BE2C (cell line): ENCODE measurements around the gene TBC1D5.
A peak's percentile ranks its signal among the peaks of the same experiment; 100 is the strongest.
"Not testable (repeated sequence)": the region's sequence is repeated elsewhere in the genome, so short reads cannot be mapped to it uniquely, and the experiment has no call there.

Source experiments
- DNase-seq: peaks from one replicate; pipeline ENCODE4 v3.0.0-alpha.2; 2020
- H3K27me3 ChIP-seq: fragments of 250-450 bp; sonication (Bioruptor Pico); 2 replicates; pipeline ENCODE4 v1.5.1; 2020; ENCODE audit warnings: mild to moderate bottlenecking
- H3K36me3 ChIP-seq: fragments of 250-450 bp; sonication (Bioruptor Pico); 2 replicates; pipeline ENCODE4 v1.5.1; 2020; ENCODE audit warnings: mild to moderate bottlenecking
- H3K4me1 ChIP-seq: fragments of 250-450 bp; sonication (Bioruptor Pico); 2 replicates; pipeline ENCODE4 v1.5.1; 2020
- H3K4me3 ChIP-seq: 2 replicates; pipeline ENCODE4 v1.5.1; 2011; ENCODE audit warnings: low read depth, low read length
- H3K9me3 ChIP-seq: fragments of 250-450 bp; sonication (Bioruptor Pico); 2 replicates; pipeline ENCODE4 v1.5.1; 2020
- TF ChIP-seq, protein P1 (sequence below): IDR thresholded peaks from 2 replicates; pipeline ENCODE4 v1.5.1; 2012; ENCODE audit warnings: mild to moderate bottlenecking, low read depth, low read length

The TBC1D5 gene

DNA sequence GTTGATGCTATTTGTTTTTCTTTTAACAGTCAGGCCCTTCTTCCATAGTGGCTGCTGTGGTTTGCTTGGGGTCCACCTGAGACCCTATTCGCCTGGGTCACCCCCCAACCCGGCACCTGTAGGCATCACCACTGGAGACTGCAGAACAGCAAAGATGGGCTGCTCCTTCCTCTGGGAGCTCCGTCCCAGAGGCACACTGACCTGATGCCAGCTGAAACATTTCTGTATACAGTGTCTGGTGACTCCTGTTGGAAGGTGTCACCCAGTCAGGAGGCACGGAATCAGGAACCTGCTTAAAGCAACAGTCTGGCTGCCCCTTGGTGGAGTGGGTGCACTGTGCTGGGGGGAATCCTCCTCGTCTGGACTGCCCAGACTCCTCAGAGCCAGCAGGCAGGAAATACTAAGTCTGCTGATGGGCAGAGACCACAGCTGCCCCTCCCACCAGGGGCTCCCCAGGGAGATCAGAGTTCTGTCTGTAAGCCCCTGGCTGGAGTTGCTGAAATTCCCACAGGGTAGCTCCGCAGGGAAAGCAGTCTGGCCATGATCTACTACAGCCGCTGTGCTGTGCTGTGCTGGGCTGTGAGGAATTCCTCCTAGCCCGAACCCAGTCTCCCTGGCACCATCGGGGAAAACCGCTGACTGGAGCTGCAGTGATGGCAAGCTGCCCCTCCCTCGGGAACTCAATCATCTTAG is 248.2 kb downstream of the TBC1D5 start:
- peak; percentile 91 for DNase-seq
- TF ChIP-seq, protein P1, sequence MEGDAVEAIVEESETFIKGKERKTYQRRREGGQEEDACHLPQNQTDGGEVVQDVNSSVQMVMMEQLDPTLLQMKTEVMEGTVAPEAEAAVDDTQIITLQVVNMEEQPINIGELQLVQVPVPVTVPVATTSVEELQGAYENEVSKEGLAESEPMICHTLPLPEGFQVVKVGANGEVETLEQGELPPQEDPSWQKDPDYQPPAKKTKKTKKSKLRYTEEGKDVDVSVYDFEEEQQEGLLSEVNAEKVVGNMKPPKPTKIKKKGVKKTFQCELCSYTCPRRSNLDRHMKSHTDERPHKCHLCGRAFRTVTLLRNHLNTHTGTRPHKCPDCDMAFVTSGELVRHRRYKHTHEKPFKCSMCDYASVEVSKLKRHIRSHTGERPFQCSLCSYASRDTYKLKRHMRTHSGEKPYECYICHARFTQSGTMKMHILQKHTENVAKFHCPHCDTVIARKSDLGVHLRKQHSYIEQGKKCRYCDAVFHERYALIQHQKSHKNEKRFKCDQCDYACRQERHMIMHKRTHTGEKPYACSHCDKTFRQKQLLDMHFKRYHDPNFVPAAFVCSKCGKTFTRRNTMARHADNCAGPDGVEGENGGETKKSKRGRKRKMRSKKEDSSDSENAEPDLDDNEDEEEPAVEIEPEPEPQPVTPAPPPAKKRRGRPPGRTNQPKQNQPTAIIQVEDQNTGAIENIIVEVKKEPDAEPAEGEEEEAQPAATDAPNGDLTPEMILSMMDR: no peak

DNA sequence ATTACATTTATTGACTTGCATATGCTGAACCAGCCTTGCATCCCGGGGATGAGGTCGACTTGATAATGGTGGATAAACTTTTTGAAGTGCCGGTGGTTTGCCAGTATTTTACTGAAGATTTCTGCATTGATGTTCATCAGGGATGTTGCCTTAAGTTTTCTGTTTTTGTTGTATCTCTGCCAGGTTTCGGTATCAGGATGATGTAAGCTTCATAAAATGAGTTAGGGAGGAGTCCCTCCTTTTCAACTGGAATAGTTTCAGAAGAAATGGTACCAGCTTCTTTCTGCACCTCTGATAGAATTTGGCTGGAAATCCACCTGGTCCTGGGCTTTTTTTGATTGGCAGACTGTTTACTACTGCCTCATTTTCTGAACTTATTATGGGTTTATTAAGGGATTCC is 250.8 kb downstream of the TBC1D5 start:
- Histone ChIP-seq H3K4me3 (no peak overlapping the region), H3K4me1 (peaks cover 4% of the 10 kb centered on the region), H3K27me3 (no peaks in the 10 kb centered on the region), H3K36me3 (no peaks in the 10 kb centered on the region), H3K9me3 (no peaks in the 10 kb centered on the region)
- TF ChIP-seq, protein P1: no peak
- DNase-seq: no peak

More for the DNA sequence above, 248.2 kb downstream of the TBC1D5 start:
- H3K27me3 ChIP-seq: no peaks in the 10 kb centered on the region
- peak overlapping the region; percentile 67 for H3K4me3 ChIP-seq
- H3K9me3 ChIP-seq: no peaks in the 10 kb centered on the region
- peaks cover 4% of the 10 kb centered on the region for H3K4me1 ChIP-seq
- no peaks in the 10 kb centered on the region for H3K36me3 ChIP-seq

GRCh38 chr3:17491190-17491589 is 251.2 kb downstream of the TBC1D5 start:
- DNase-seq, H3K4me1 ChIP-seq, H3K36me3 ChIP-seq, H3K4me3 ChIP-seq, H3K27me3 ChIP-seq, H3K9me3 ChIP-seq: not testable (repeated sequence)

GRCh38 chr3:17489139-17489538 is 253.3 kb downstream of the TBC1D5 start:
- H3K4me1 ChIP-seq: peaks cover 2% of the 10 kb centered on the region
- no peak for DNase-seq
- no peaks in the 10 kb centered on the region for H3K36me3 ChIP-seq
- H3K27me3 ChIP-seq: no peaks in the 10 kb centered on the region
- no peak overlapping the region for H3K4me3 ChIP-seq
- TF ChIP-seq, protein P1: no peak
- no peaks in the 10 kb centered on the region for H3K9me3 ChIP-seq

GRCh38 chr3:17481116-17481515 is 261.3 kb downstream of the TBC1D5 start:
- TF ChIP-seq, protein P1: no peak
- Histone ChIP-seq H3K27me3 (no peaks in the 10 kb centered on the region), H3K9me3 (no peaks in the 10 kb centered on the region), H3K36me3 (no peaks in the 10 kb centered on the region), H3K4me1 (no peaks in the 10 kb centered on the region), H3K4me3 (no peak overlapping the region)
- no peak for DNase-seq

DNA sequence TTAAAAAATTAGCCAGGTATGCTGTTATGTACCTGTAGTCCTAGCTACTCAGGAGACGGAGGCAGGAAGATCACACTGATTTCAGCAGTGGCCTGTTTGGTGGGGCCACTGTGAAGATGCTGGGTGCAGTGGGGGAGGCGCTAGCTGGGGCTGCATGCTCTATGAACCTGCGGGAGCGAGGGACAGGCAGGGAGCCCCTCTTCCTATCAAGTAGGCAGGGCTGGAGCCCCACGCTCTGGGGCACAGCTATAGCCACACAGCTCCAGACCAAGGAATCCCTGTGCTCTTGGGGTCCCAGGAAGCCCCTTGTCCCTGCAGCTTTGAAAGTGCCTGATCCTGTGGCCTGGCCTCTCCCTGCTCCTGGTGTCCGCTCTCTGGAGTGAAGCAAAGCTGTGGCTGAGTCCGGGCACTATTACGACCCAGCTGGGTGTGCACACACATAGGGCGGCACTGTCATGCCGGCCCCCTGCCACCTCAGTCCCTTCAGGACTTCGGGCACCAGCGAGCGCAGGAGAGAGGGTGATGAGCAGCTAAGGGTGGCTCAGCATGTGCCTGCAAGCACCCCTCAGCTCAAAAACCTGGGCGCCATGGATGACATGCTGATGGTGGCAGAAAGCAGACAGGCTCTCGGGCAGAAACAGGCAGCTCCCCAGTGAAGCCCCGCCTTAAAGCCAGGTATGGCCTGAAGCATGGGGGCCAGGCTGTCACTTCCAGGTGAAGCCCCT is 262.6 kb downstream of the TBC1D5 start:
- DNase-seq: no peak
- TF ChIP-seq, protein P1: no peak
- no peaks in the 10 kb centered on the region for H3K36me3 ChIP-seq

More for the DNA sequence above, 262.6 kb downstream of the TBC1D5 start:
- H3K4me1 ChIP-seq: no peaks in the 10 kb centered on the region
- no peaks in the 10 kb centered on the region for H3K9me3 ChIP-seq
- H3K4me3 ChIP-seq: no peak overlapping the region
- H3K27me3 ChIP-seq: no peaks in the 10 kb centered on the region
